Measurements from ENCODE around the gene ACYP2.
"Not testable (repeated sequence)": the region's sequence is repeated elsewhere in the genome, so short reads cannot be mapped to it uniquely, and the experiment has no call there.

Gene ACYP2

GRCh38 chr2:54097124-54097523, 18.3 kb upstream of the ACYP2 start:
- Histone ChIP-seq H3K36me3 (ENCODE audit: control insufficient read depth, insufficient read depth, low read length) (no peaks in the 10 kb centered on the region), H3K4me1 (ENCODE audit: control insufficient read depth, insufficient read depth, low read length, poor library complexity, severe bottlenecking) (no peaks in the 10 kb centered on the region), H3K4me3 (ENCODE audit: extremely low read depth, insufficient read depth, low read length, poor library complexity, severe bottlenecking) (no peak overlapping the region)

GRCh38 chr2:54099370-54099769, 16.0 kb upstream of the ACYP2 start:
- H3K9me3 ChIP-seq (ENCODE audit: control insufficient read depth, low read length) = no peaks in the 10 kb centered on the region
- no peaks in the 10 kb centered on the region for H3K4me1 ChIP-seq (ENCODE audit: control insufficient read depth, insufficient read depth, low read length, poor library complexity, severe bottlenecking)
- H3K27ac ChIP-seq (ENCODE audit: low read depth, low read length, severe bottlenecking) = no peak overlapping the region
- no peaks in the 10 kb centered on the region for H3K36me3 ChIP-seq (ENCODE audit: control insufficient read depth, insufficient read depth, low read length)
- WGBS, 2 experiments (ENCODE audit: insufficient coverage in 2 of 2) = 93% methylated on average over 4 of the region's 4 CpGs; no CpG with 5 or more reads in 1 of the 2 experiments
- H3K4me3 ChIP-seq (ENCODE audit: extremely low read depth, insufficient read depth, low read length, poor library complexity, severe bottlenecking) = no peak overlapping the region

More at GRCh38 chr2:54097124-54097523, 18.3 kb upstream of the ACYP2 start:
- H3K27ac ChIP-seq (ENCODE audit: low read depth, low read length, severe bottlenecking) = no peak overlapping the region
- H3K9me3 ChIP-seq (ENCODE audit: control insufficient read depth, low read length) = no peaks in the 10 kb centered on the region

- WGBS, 2 experiments (ENCODE audit: insufficient coverage in 2 of 2) = 93 to 97% methylated on average over 4 to 6 of the region's 6 CpGs
- Histone ChIP-seq H3K9me3 (ENCODE audit: control insufficient read depth, low read length) (no peaks in the 10 kb centered on the region), H3K4me1 (ENCODE audit: control insufficient read depth, insufficient read depth, low read length, poor library complexity, severe bottlenecking) (no peaks in the 10 kb centered on the region), H3K4me3 (ENCODE audit: extremely low read depth, insufficient read depth, low read length, poor library complexity, severe bottlenecking) (no peak overlapping the region), H3K27ac (ENCODE audit: low read depth, low read length, severe bottlenecking) (no peak overlapping the region), H3K36me3 (ENCODE audit: control insufficient read depth, insufficient read depth, low read length) (no peaks in the 10 kb centered on the region)
Measured at GRCh38 chr2:54099829-54100585, 15.4 kb upstream of the ACYP2 start.

- Histone ChIP-seq H3K27ac (ENCODE audit: low read depth, low read length, severe bottlenecking) (no peak overlapping the region), H3K36me3 (ENCODE audit: control insufficient read depth, insufficient read depth, low read length) (no peaks in the 10 kb centered on the region), H3K9me3 (ENCODE audit: control insufficient read depth, low read length) (no peaks in the 10 kb centered on the region), H3K4me3 (ENCODE audit: extremely low read depth, insufficient read depth, low read length, poor library complexity, severe bottlenecking) (no peak overlapping the region), H3K4me1 (ENCODE audit: control insufficient read depth, insufficient read depth, low read length, poor library complexity, severe bottlenecking) (no peaks in the 10 kb centered on the region)
- 80 to 100% methylated on average over 1 to 2 of the region's 2 CpGs for WGBS, 2 experiments (ENCODE audit: insufficient coverage in 2 of 2)
Measured at GRCh38 chr2:54100772-54101171, 14.6 kb upstream of the ACYP2 start.

- 57 to 89% methylated on average over 2 to 3 of the region's 3 CpGs for WGBS, 2 experiments (ENCODE audit: insufficient coverage in 2 of 2)
- Histone ChIP-seq H3K36me3 (ENCODE audit: control insufficient read depth, insufficient read depth, low read length) (no peaks in the 10 kb centered on the region), H3K27ac (ENCODE audit: low read depth, low read length, severe bottlenecking) (no peak overlapping the region), H3K4me3 (ENCODE audit: extremely low read depth, insufficient read depth, low read length, poor library complexity, severe bottlenecking) (no peak overlapping the region), H3K4me1 (ENCODE audit: control insufficient read depth, insufficient read depth, low read length, poor library complexity, severe bottlenecking) (peaks cover 4% of the 10 kb centered on the region), H3K9me3 (ENCODE audit: control insufficient read depth, low read length) (no peaks in the 10 kb centered on the region)
Measured at GRCh38 chr2:54103454-54104314, 11.7 kb upstream of the ACYP2 start.

- no peak overlapping the region for H3K27ac ChIP-seq (ENCODE audit: low read depth, low read length, severe bottlenecking)
- WGBS, 2 experiments (ENCODE audit: insufficient coverage in 2 of 2) = 71% methylated on average over 6 to 7 of the region's 12 CpGs
Measured at GRCh38 chr2:54106631-54107454, 8.6 kb upstream of the ACYP2 start.

GRCh38 chr2:54107455-54107764, 8.0 kb upstream of the ACYP2 start:
- Histone ChIP-seq H3K4me3 (ENCODE audit: extremely low read depth, insufficient read depth, low read length, poor library complexity, severe bottlenecking) (no peak overlapping the region), H3K27ac (ENCODE audit: low read depth, low read length, severe bottlenecking) (no peak overlapping the region), H3K36me3 (ENCODE audit: control insufficient read depth, insufficient read depth, low read length) (no peaks in the 10 kb centered on the region), H3K9me3 (ENCODE audit: control insufficient read depth, low read length) (no peaks in the 10 kb centered on the region), H3K4me1 (ENCODE audit: control insufficient read depth, insufficient read depth, low read length, poor library complexity, severe bottlenecking) (peaks cover 4% of the 10 kb centered on the region)
- WGBS, 2 experiments (ENCODE audit: insufficient coverage in 2 of 2) = 100% methylated on average over 1 to 2 of the region's 2 CpGs

More at GRCh38 chr2:54106631-54107454, 8.6 kb upstream of the ACYP2 start:
- Histone ChIP-seq H3K4me1 (ENCODE audit: control insufficient read depth, insufficient read depth, low read length, poor library complexity, severe bottlenecking) (peaks cover 4% of the 10 kb centered on the region), H3K9me3 (ENCODE audit: control insufficient read depth, low read length) (no peaks in the 10 kb centered on the region), H3K36me3 (ENCODE audit: control insufficient read depth, insufficient read depth, low read length) (no peaks in the 10 kb centered on the region), H3K4me3 (ENCODE audit: extremely low read depth, insufficient read depth, low read length, poor library complexity, severe bottlenecking) (no peak overlapping the region)

GRCh38 chr2:54107903-54108615, 7.4 kb upstream of the ACYP2 start:
- no peaks in the 10 kb centered on the region for H3K9me3 ChIP-seq (ENCODE audit: control insufficient read depth, low read length)
- peak overlapping the region; percentile 10 for H3K27ac ChIP-seq (ENCODE audit: low read depth, low read length, severe bottlenecking)
- WGBS, 2 experiments (ENCODE audit: insufficient coverage in 2 of 2) = 85 to 92% methylated on average over 5 to 8 of the region's 10 CpGs

GRCh38 chr2:54109848-54110247, 5.6 kb upstream of the ACYP2 start:
- Histone ChIP-seq H3K4me1 (ENCODE audit: control insufficient read depth, insufficient read depth, low read length, poor library complexity, severe bottlenecking) (peaks cover 4% of the 10 kb centered on the region), H3K4me3 (ENCODE audit: extremely low read depth, insufficient read depth, low read length, poor library complexity, severe bottlenecking) (no peak overlapping the region), H3K27ac (ENCODE audit: low read depth, low read length, severe bottlenecking) (no peak overlapping the region), H3K9me3 (ENCODE audit: control insufficient read depth, low read length) (no peaks in the 10 kb centered on the region), H3K36me3 (ENCODE audit: control insufficient read depth, insufficient read depth, low read length) (no peaks in the 10 kb centered on the region)
- 93 to 100% methylated on average over 1 to 2 of the region's 3 CpGs for WGBS, 2 experiments (ENCODE audit: insufficient coverage in 2 of 2)

More at GRCh38 chr2:54107903-54108615, 7.4 kb upstream of the ACYP2 start:
- Histone ChIP-seq H3K36me3 (ENCODE audit: control insufficient read depth, insufficient read depth, low read length) (no peaks in the 10 kb centered on the region), H3K4me1 (ENCODE audit: control insufficient read depth, insufficient read depth, low read length, poor library complexity, severe bottlenecking) (peaks cover 4% of the 10 kb centered on the region), H3K4me3 (ENCODE audit: extremely low read depth, insufficient read depth, low read length, poor library complexity, severe bottlenecking) (no peak overlapping the region)

- Histone ChIP-seq H3K9me3 (ENCODE audit: control insufficient read depth, low read length) (peaks cover 13% of the 10 kb centered on the region), H3K4me3 (ENCODE audit: extremely low read depth, insufficient read depth, low read length, poor library complexity, severe bottlenecking) (peak overlapping the region; percentile 68)
- 89 to 92% methylated on average over 4 to 6 of the region's 6 CpGs for WGBS, 2 experiments (ENCODE audit: insufficient coverage in 2 of 2)
- H3K4me1 ChIP-seq (ENCODE audit: control insufficient read depth, insufficient read depth, low read length, poor library complexity, severe bottlenecking); H3K36me3 ChIP-seq (ENCODE audit: control insufficient read depth, insufficient read depth, low read length); H3K27ac ChIP-seq (ENCODE audit: low read depth, low read length, severe bottlenecking): not testable (repeated sequence)
Measured at GRCh38 chr2:54114479-54114878, 936 bp upstream of the ACYP2 start.
